ENCODE measurements around the gene TESK2. TPM values are rescaled to one million over a fixed set of nuclear protein-coding genes. Genes with fewer than 3 reads are reported as not detected.
A peak's percentile ranks its signal among the peaks of the same experiment; 100 is the strongest.
"Not testable (repeated sequence)": the region's sequence is repeated elsewhere in the genome, so short reads cannot be mapped to it uniquely, and the experiment has no call there.

Gene TESK2
- total RNA-seq, 3 donors from 2014 or later (not counting 1 experiment from before 2014, with no cell fraction given): 5.1 to 7.4 (median 6.0) TPM

- intact Hi-C loops (cut with micrococcal nuclease): no loop called here
- Histone ChIP-seq H3K27me3 (ENCODE audit: control insufficient read depth, insufficient read depth, low read length) (no peaks in the 10 kb centered on the region), H3K9me3 (ENCODE audit: control insufficient read depth, insufficient read depth, low read length) (no peaks in the 10 kb centered on the region), H3K27ac (ENCODE audit: low read length) (peak overlapping the region; percentile 54), H3K4me3 (ENCODE audit: low read length) (peak overlapping the region; percentile 64), H3K36me3 (ENCODE audit: control insufficient read depth, insufficient read depth, low read length) (peaks cover 4% of the 10 kb centered on the region), H3K4me1 (ENCODE audit: control insufficient read depth, insufficient read depth, low read length) (peaks cover 28% of the 10 kb centered on the region)
- peaks cover 4 to 14% of the 10 kb centered on the region in 2 donors for H3K27me3 Mint-ChIP-seq (ENCODE audit: low read depth in 2 of 2)
- no peak for DNase-seq
- peak overlapping the region; percentile 94 for H3K4me3 Mint-ChIP-seq
- H3K36me3 Mint-ChIP-seq: no peaks in the 10 kb centered on the region
- peak overlapping the region; percentile 82 to 90 for H3K27ac Mint-ChIP-seq
- no peak for TF ChIP-seq CTCF (IDR thresholded peaks at IDR 0.05)
- peaks cover 29 to 41% of the 10 kb centered on the region in 2 donors for H3K4me1 Mint-ChIP-seq
- 82% methylated on average over 21 of the region's 21 CpGs for WGBS (ENCODE audit: insufficient coverage)
- no peak for ATAC-seq
- no peaks in the 10 kb centered on the region for H3K9me3 Mint-ChIP-seq
Observed at GRCh38 chr1:45522324-45523104, 31.6 kb upstream of the TESK2 start.

- Histone ChIP-seq H3K27me3 (ENCODE audit: control insufficient read depth, insufficient read depth, low read length) (no peaks in the 10 kb centered on the region), H3K9me3 (ENCODE audit: control insufficient read depth, insufficient read depth, low read length) (no peaks in the 10 kb centered on the region), H3K4me1 (ENCODE audit: control insufficient read depth, insufficient read depth, low read length) (peaks cover 28% of the 10 kb centered on the region), H3K4me3 (ENCODE audit: low read length) (peak within 1 kb of the TSS; percentile 64), H3K36me3 (ENCODE audit: control insufficient read depth, insufficient read depth, low read length) (peaks cover 10% of the 10 kb centered on the region), H3K27ac (ENCODE audit: low read length) (peak within 1 kb of the TSS; percentile 54)
- peak within 1 kb of the TSS; percentile 82 to 90 for H3K27ac Mint-ChIP-seq
- peaks cover 29 to 41% of the 10 kb centered on the region in 2 donors for H3K4me1 Mint-ChIP-seq
- ATAC-seq: peak; percentile 85 to 91 (median 88)
- H3K9me3 Mint-ChIP-seq: no peaks in the 10 kb centered on the region
- WGBS (ENCODE audit: insufficient coverage): under 1% methylated on average over 72 of the region's 72 CpGs
- peak within 1 kb of the TSS; percentile 94 for H3K4me3 Mint-ChIP-seq
- intact Hi-C loops (cut with micrococcal nuclease): no loop called here
- no peaks in the 10 kb centered on the region for H3K36me3 Mint-ChIP-seq
- peaks cover 2 to 11% of the 10 kb centered on the region in 2 donors for H3K27me3 Mint-ChIP-seq (ENCODE audit: low read depth in 2 of 2)
- no peak for TF ChIP-seq CTCF (IDR thresholded peaks at IDR 0.05)
- DNase-seq: peak; percentile 79 to 95
Observed at GRCh38 chr1:45521413-45522323, 30.7 kb upstream of the TESK2 start, which contains the start of gene PRDX1. Gene PRDX1 (minus strand): TSS chr1:45521884. CDS start chr1:45519043, 2,841 bp downstream.

- H3K9me3 Mint-ChIP-seq; intact Hi-C loops (cut with micrococcal nuclease); H3K27me3 Mint-ChIP-seq (ENCODE audit: low read depth in 2 of 2); H3K27ac Mint-ChIP-seq; H3K9me3 ChIP-seq (ENCODE audit: control insufficient read depth, insufficient read depth, low read length); H3K27me3 ChIP-seq (ENCODE audit: control insufficient read depth, insufficient read depth, low read length); H3K4me3 ChIP-seq (ENCODE audit: low read length); H3K27ac ChIP-seq (ENCODE audit: low read length); DNase-seq; ATAC-seq; H3K36me3 Mint-ChIP-seq: not testable (repeated sequence)
- WGBS (ENCODE audit: insufficient coverage): 72% methylated on average over 16 of the region's 16 CpGs
- Histone ChIP-seq H3K36me3 (ENCODE audit: control insufficient read depth, insufficient read depth, low read length) (peaks cover 23% of the 10 kb centered on the region), H3K4me1 (ENCODE audit: control insufficient read depth, insufficient read depth, low read length) (peaks cover 28% of the 10 kb centered on the region)
- H3K4me3 Mint-ChIP-seq: peak overlapping the region; percentile 71
- peaks cover 29 to 41% of the 10 kb centered on the region in 2 donors for H3K4me1 Mint-ChIP-seq
Observed at GRCh38 chr1:45519774-45520173, 28.8 kb upstream of the TESK2 start.

GRCh38 chr1:45518910-45519309 lies 27.9 kb upstream of the TESK2 start:
- H3K4me1 ChIP-seq (ENCODE audit: control insufficient read depth, insufficient read depth, low read length): peaks cover 28% of the 10 kb centered on the region
- TF ChIP-seq CTCF (IDR thresholded peaks at IDR 0.05): no peak
- H3K27me3 ChIP-seq (ENCODE audit: control insufficient read depth, insufficient read depth, low read length): no peaks in the 10 kb centered on the region
- ATAC-seq: no peak
- peak overlapping the region; percentile 40 for H3K4me3 Mint-ChIP-seq
- no peak overlapping the region for H3K4me3 ChIP-seq (ENCODE audit: low read length)
- H3K4me1 Mint-ChIP-seq: peaks cover 29 to 41% of the 10 kb centered on the region in 2 donors
- H3K36me3 ChIP-seq (ENCODE audit: control insufficient read depth, insufficient read depth, low read length): peaks cover 30% of the 10 kb centered on the region
- no peak overlapping the region for H3K27ac ChIP-seq (ENCODE audit: low read length)
- 18% methylated on average over 1 of the region's 1 CpG for WGBS (ENCODE audit: insufficient coverage)
- intact Hi-C loops (cut with micrococcal nuclease): no loop called here
- H3K27me3 Mint-ChIP-seq (ENCODE audit: low read depth in 2 of 2): no peaks in the 10 kb centered on the region
- H3K27ac Mint-ChIP-seq: no peak overlapping the region
- no peak for DNase-seq
- H3K9me3 ChIP-seq (ENCODE audit: control insufficient read depth, insufficient read depth, low read length): no peaks in the 10 kb centered on the region
- peaks cover 18% of the 10 kb centered on the region for H3K36me3 Mint-ChIP-seq
- no peaks in the 10 kb centered on the region for H3K9me3 Mint-ChIP-seq

GRCh38 chr1:45518366-45518765 lies 27.4 kb upstream of the TESK2 start:
- H3K27me3 ChIP-seq (ENCODE audit: control insufficient read depth, insufficient read depth, low read length); ATAC-seq; DNase-seq; H3K27ac ChIP-seq (ENCODE audit: low read length); H3K27me3 Mint-ChIP-seq (ENCODE audit: low read depth in 2 of 2); H3K4me3 ChIP-seq (ENCODE audit: low read length); H3K27ac Mint-ChIP-seq; H3K9me3 Mint-ChIP-seq; H3K9me3 ChIP-seq (ENCODE audit: control insufficient read depth, insufficient read depth, low read length); intact Hi-C loops (cut with micrococcal nuclease): not testable (repeated sequence)
- Histone ChIP-seq H3K36me3 (ENCODE audit: control insufficient read depth, insufficient read depth, low read length) (peaks cover 34% of the 10 kb centered on the region), H3K4me1 (ENCODE audit: control insufficient read depth, insufficient read depth, low read length) (peaks cover 28% of the 10 kb centered on the region)
- Mint-ChIP-seq H3K4me1 (peaks cover 29 to 41% of the 10 kb centered on the region in 2 donors), H3K4me3 (peak overlapping the region; percentile 61), H3K36me3 (peaks cover 18% of the 10 kb centered on the region)
- 86% methylated on average over 1 of the region's 4 CpGs for WGBS (ENCODE audit: insufficient coverage)
